ENCODE results near the gene TMEM45A. TPM values are rescaled to one million over a fixed set of nuclear protein-coding genes. Genes with fewer than 3 reads are reported as not detected.

The TMEM45A gene
- total RNA-seq, 1 donor from 2014 or later, result 30.9 TPM

DNA sequence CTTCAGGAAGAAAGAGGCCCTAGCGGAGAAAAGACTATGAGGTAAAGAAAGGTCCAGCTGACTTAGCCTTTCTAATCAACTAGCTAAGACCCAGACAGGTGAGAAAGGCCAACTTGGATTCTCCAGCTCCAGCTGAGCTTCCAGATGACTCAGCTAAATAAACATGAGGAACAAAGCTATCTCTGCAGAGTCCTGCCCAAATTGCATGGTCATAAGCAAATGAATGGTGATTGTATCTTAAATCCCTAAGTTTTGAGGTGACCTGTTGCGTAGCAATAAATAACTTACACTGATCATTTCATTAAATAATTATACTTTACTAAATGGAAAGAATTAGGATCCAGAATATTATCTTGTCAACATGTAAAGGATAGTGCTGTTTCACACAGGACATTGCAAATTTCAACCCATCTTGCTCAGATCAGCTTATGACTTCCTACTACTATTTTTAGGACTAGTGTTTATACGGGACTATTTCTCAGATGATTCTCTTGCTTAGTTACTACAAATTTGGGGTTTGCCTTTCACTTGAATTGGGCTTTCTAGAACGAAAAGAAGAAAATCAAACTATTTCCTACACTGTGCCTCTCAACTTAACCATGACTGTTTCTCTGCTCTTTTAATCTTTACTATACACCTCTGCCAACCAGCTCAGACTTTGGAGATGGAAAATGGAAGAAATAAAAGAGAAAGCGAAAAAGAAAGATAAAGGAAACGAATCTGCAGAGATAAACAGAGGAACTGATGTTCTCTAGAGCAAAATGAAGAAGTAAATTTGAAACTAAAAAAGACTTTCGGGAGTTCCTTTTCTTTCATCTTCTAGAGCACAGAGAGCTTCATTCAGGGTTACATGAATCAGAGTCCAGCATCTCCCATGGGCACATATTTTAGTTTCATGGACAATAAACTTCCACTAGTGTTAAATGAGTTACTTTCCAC lies 110.4 kb downstream of the TMEM45A start:
- intact Hi-C loops (cut with DNase I), result no loop called here
- Histone ChIP-seq H3K36me3 (no peaks in the 10 kb centered on the region), H3K4me3 (peak overlapping the region in 1 of 2 donors; percentile 12), H3K4me1 (no peaks in the 10 kb centered on the region), H3K9me3 (no peaks in the 10 kb centered on the region), H3K27ac (no peak overlapping the region), H3K27me3 (no peaks in the 10 kb centered on the region)
- DNase-seq (ENCODE audit: low spot score in 2 of 2), result no peak
- no peak for TF ChIP-seq CTCF (IDR thresholded peaks at IDR 0.05)

- peak overlapping the region in 1 of 2 donors; percentile 12 for H3K4me3 ChIP-seq
- peak in 2 of 3 experiments; percentile 9 to 26 for TF ChIP-seq CTCF (IDR thresholded peaks at IDR 0.05)
- intact Hi-C loops (cut with DNase I), result no loop called here
Observed at GRCh38 chr3:100603469-100603868, 111.0 kb downstream of the TMEM45A start.

DNA sequence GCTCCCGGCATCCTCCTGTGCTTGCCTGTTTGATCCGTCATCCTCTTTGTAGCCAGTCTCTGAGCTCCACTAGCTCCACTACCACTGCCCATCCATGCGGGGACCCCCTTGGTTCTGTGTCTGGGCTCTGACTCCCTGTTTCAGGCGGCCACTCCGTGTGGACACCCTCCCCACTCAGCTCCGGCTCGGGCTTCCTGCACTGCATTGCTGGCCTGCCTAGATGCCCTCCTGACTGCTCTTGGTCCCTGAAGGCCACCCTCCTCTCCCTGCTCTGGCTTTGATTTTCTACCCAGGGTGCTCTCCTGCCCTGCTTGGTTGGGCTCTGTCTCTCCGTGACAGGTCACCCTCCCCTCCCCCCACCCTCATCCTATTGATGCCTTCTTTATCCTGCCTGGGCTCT lies 112.9 kb downstream of the TMEM45A start:
- no peaks in the 10 kb centered on the region for H3K4me1 ChIP-seq
- no peaks in the 10 kb centered on the region for H3K27me3 ChIP-seq
- no peak overlapping the region for H3K27ac ChIP-seq
- intact Hi-C loops (cut with DNase I), result no loop called here
- H3K9me3 ChIP-seq, result no peaks in the 10 kb centered on the region
- no peaks in the 10 kb centered on the region for H3K36me3 ChIP-seq
- DNase-seq (ENCODE audit: low spot score in 2 of 2), result no peak
- TF ChIP-seq CTCF (IDR thresholded peaks at IDR 0.05), result no peak
- no peak overlapping the region for H3K4me3 ChIP-seq

More at GRCh38 chr3:100603469-100603868, 111.0 kb downstream of the TMEM45A start:
- no peak overlapping the region for H3K27ac ChIP-seq
- no peaks in the 10 kb centered on the region for H3K27me3 ChIP-seq
- no peaks in the 10 kb centered on the region for H3K4me1 ChIP-seq
- H3K9me3 ChIP-seq, result no peaks in the 10 kb centered on the region
- no peak for DNase-seq (ENCODE audit: low spot score in 2 of 2)
- H3K36me3 ChIP-seq, result no peaks in the 10 kb centered on the region

DNA sequence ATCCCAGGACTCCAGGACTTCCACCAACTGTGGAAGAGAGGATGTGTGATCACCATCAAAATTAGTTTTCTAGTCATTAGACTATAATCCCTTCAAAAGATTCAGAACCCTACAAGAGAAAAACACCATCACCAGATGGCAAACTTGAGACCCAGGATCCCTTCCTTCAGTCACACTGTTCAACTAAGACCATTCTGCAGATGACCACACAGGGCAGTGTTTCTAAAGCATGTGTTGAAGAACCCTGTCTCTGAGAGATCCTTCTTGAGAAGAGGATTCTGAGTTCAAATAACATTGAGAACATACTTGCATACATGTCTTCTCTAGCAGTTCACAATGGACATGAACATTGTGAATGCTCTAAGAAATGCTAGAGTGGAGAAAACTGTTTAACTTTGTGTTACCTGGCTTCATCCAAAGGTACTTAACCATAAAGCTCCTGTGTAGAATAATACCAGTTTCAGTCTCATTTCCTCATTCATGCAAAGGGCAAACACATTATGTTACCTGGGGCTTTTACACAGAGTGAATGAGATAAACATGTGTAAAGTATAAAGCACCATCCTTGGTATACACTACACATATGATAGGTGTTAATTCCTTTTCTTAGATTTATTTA lies 114.6 kb downstream of the TMEM45A start:
- intact Hi-C loops (cut with DNase I), result no loop called here
- Histone ChIP-seq H3K36me3 (no peaks in the 10 kb centered on the region), H3K9me3 (no peaks in the 10 kb centered on the region), H3K4me3 (no peak overlapping the region), H3K27ac (no peak overlapping the region), H3K4me1 (no peaks in the 10 kb centered on the region), H3K27me3 (no peaks in the 10 kb centered on the region)
- DNase-seq (ENCODE audit: low spot score in 2 of 2), result no peak
- no peak for TF ChIP-seq CTCF (IDR thresholded peaks at IDR 0.05)

- H3K27me3 ChIP-seq, result no peaks in the 10 kb centered on the region
- TF ChIP-seq CTCF (IDR thresholded peaks at IDR 0.05), result no peak
- no peaks in the 10 kb centered on the region for H3K9me3 ChIP-seq
- no peak within 1 kb of the TSS for H3K4me3 ChIP-seq
- no peaks in the 10 kb centered on the region for H3K4me1 ChIP-seq
- H3K36me3 ChIP-seq, result no peaks in the 10 kb centered on the region
- H3K27ac ChIP-seq, result no peak within 1 kb of the TSS
- no peak for DNase-seq (ENCODE audit: low spot score in 2 of 2)
- intact Hi-C loops (cut with DNase I), result no loop called here
Observed at GRCh38 chr3:100609305-100609704, 116.9 kb downstream of the TMEM45A start, which contains the start of gene ADGRG7. TSS of gene ADGRG7 (plus strand) at chr3:100609601. CDS start at chr3:100609857, 256 bp downstream.
